B cell (primary cell): ENCODE measurements around the gene ASPHD1. TPM values are rescaled to one million over a fixed set of nuclear protein-coding genes. Genes with fewer than 3 reads are reported as not detected.

Experiments
- ATAC-seq: fragments of 200-7000 bp; cut with Tn5 transposase; one replicate; pipeline ENCODE4 v1.10.0; 2021; ENCODE audit warnings: low read depth, mild to moderate bottlenecking, moderate number of reproducible peaks, moderate library complexity
- CTCF ChIA-PET: fragments of 350-600 bp; sonication (Branson Sonifier 250); formaldehyde crosslinking; loops from one replicate; lab custom pipeline; 2021; ENCODE audit warnings: antibody characterized with exemption, inconsistent platforms; lab: Charles Lee
- POLR2A ChIA-PET: fragments of 350-600 bp; sonication (Branson Sonifier 250); formaldehyde crosslinking; loops from one replicate; lab custom pipeline; 2021; ENCODE audit warnings: antibody characterized with exemption; lab: Charles Lee
- DNase-seq: peaks from one replicate; pipeline ENCODE4 v3.0.0; 2013
- H2AFZ ChIP-seq: 2 replicates; pipeline ENCODE4 v1.6.1; 2012; ENCODE audit warnings: mild to moderate bottlenecking, low read depth, low read length; ENCODE audit not compliant: insufficient read depth, poor library complexity, severe bottlenecking
- H3K27ac ChIP-seq, 2 donors: 1 replicate in 1 of 2; 2 replicates in 1 of 2; pipeline ENCODE4 v1.5.1; 2012 to 2013; ENCODE audit warnings: low read length in 2 of 2, mild to moderate bottlenecking in 2 of 2, moderate library complexity in 1 of 2
- H3K27me3 ChIP-seq, 4 experiments: fragments of 200-600 bp in 1 of 4; sonication (generic) in 1 of 4; replicated peaks in 1 of 4; 1 replicate in 2 of 4; 2 replicates in 2 of 4; pipeline versions ENCODE4 v1.6.1 to v1.7.0; 2013 to 2016; ENCODE audit warnings: low read length in 3 of 4, mild to moderate bottlenecking in 2 of 4, mixed read lengths in 1 of 4, moderate library complexity in 1 of 4; ENCODE audit not compliant: insufficient read depth in 4 of 4, control insufficient read depth in 3 of 4; ENCODE audit errors: control extremely low read depth in 1 of 4
- H3K36me3 ChIP-seq, 2 experiments: replicated peaks in 1 of 2; 1 replicate in 1 of 2; 2 replicates in 1 of 2; pipeline versions ENCODE4 v1.6.1 to v1.7.1; 2013; ENCODE audit warnings: low read length in 1 of 2; ENCODE audit not compliant: insufficient read depth in 2 of 2, control insufficient read depth in 1 of 2; ENCODE audit errors: control extremely low read depth in 1 of 2, extremely low read depth in 1 of 2
- H3K4me1 ChIP-seq, 2 donors: fragments of 200-600 bp in 1 of 2; sonication (generic) in 1 of 2; 1 replicate in 1 of 2; 2 replicates in 1 of 2; pipeline versions ENCODE4 v1.5.1 to v1.6.1; 2013 to 2017; ENCODE audit warnings: low read length in 2 of 2; ENCODE audit not compliant: control insufficient read depth in 2 of 2, insufficient read depth in 2 of 2
- H3K4me2 ChIP-seq: replicated peaks from 2 replicates; pipeline ENCODE3; 2012; ENCODE audit warnings: mild to moderate bottlenecking, low read depth, low read length; ENCODE audit not compliant: poor library complexity, severe bottlenecking
- H3K4me3 ChIP-seq, 5 experiments: fragments of 200-600 bp in 1 of 5; sonication (generic) in 1 of 5; 1 replicate in 3 of 5; 2 replicates in 2 of 5; pipeline versions ENCODE4 v1.5.1 to v1.7.0; 2011 to 2016; ENCODE audit warnings: low read length in 4 of 5, mild to moderate bottlenecking in 4 of 5, low read depth in 2 of 5, control low read depth in 1 of 5, moderate library complexity in 1 of 5; ENCODE audit not compliant: insufficient read depth in 1 of 5; ENCODE audit errors: control extremely low read depth in 1 of 5, extremely low read depth in 1 of 5
- H3K79me2 ChIP-seq: fragments of 200-600 bp; sonication (generic); one replicate; pipeline ENCODE4 v1.6.0; 2016; ENCODE audit warnings: low read length; ENCODE audit not compliant: control insufficient read depth, insufficient read depth
- H3K9ac ChIP-seq: fragments of 200-600 bp; sonication (generic); 2 replicates; pipeline ENCODE4 v1.6.1; 2017; ENCODE audit warnings: mild to moderate bottlenecking, low read length, moderate library complexity
- H3K9me3 ChIP-seq, 3 donors: one replicate each; pipeline versions ENCODE4 v1.6.1 to v1.7.1; 2013; ENCODE audit warnings: low read length in 2 of 3; ENCODE audit not compliant: control insufficient read depth in 2 of 3, insufficient read depth in 1 of 3; ENCODE audit errors: control extremely low read depth in 1 of 3
- H4K20me1 ChIP-seq: 2 replicates; pipeline ENCODE4 v1.6.0; 2012; ENCODE audit warnings: mild to moderate bottlenecking, low read length; ENCODE audit not compliant: insufficient read depth, control insufficient read depth, poor library complexity, severe bottlenecking
- H3K27ac Mint-ChIP-seq: one replicate; pipeline ENCODE4 v1.8.0; 2021; ENCODE audit warnings: mixed read lengths
- H3K27me3 Mint-ChIP-seq: one replicate; pipeline ENCODE4 v1.8.0; 2021; ENCODE audit warnings: mixed read lengths
- H3K4me1 Mint-ChIP-seq: one replicate; pipeline ENCODE4 v1.8.0; 2021; ENCODE audit warnings: mixed read lengths
- H3K4me3 Mint-ChIP-seq: one replicate; pipeline ENCODE4 v1.8.0; 2021; ENCODE audit warnings: mixed read lengths
- H3K9me3 Mint-ChIP-seq: one replicate; pipeline ENCODE4 v1.8.0; 2022; ENCODE audit warnings: mixed read lengths; ENCODE audit not compliant: insufficient read depth
- EZH2 ChIP-seq: IDR thresholded peaks from 2 replicates; pipeline ENCODE4 v1.6.1; 2012; ENCODE audit warnings: borderline replicate concordance, low read depth, mild to moderate bottlenecking, moderate library complexity, low read length; ENCODE audit not compliant: insufficient read depth, poor library complexity, severe bottlenecking
- WGBS: methylation state at CpG from one replicate; pipeline ENCODE4 v1.1.5; 2013; ENCODE audit warnings: missing lambda C conversion rate; ENCODE audit not compliant: insufficient coverage; 5-methylcytosine and 5-hydroxymethylcytosine counted together
- intact Hi-C: fragments of 100-400 bp; cut with micrococcal nuclease; formaldehyde crosslinking; loops from one replicate; pipeline ENCODE4 v1.10.0; 2022
- polyA plus RNA-seq: library from polyadenylated mRNA; depleted of rRNA; stranded (reverse); fragments of >200 nt; gene quantifications from 2 replicates; pipeline ENCODE4 v1.2.3, GENCODE V29; 2012
- total RNA-seq, 2 donors: library from RNA; stranded (reverse); fragments of 120-200 nt in 1 of 2; gene quantifications; 1 replicate in 1 of 2; 2 replicates in 1 of 2; pipeline versions ENCODE4 v1.2.3 to v1.2.4, GENCODE V29; 2013 to 2022
- TF ChIP-seq, protein P1 (sequence below): fragments of 200-600 bp; IDR thresholded peaks from one replicate; pipeline ENCODE4 v1.8.0; 2022; ENCODE audit warnings: antibody characterized with exemption, mild to moderate bottlenecking

ASPHD1 gene
- total and polyA plus RNA-seq, 2 donors (not counting 1 experiment from before 2014, with no cell fraction given), result not detected

DNA sequence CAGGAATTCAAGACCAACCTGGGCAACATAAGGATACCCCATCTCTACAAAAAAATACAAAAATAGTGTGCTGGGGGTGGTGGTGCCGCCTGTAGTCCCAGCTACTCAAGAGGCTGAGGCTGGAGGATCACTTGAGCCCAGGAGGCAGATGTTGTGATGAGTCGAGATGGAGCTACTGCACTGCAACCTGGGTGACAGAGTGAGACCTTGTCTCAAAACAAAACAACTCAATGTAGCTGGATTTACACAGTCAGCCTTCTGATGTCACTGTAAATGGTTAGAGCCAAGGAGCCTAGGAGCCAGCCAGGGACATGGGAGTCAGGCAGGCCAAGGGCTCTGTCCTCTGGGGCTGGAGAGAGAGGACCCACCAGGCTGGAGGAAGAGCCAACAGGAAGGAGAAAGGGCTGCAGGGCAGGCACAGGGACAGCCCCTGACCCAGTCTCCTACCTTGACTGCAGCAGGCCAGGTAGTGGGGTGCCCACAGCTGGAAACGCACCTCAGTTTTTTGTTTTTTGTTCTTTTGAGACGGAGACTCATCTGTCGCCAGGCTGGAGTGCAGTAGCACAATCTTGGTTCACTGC is 45.7 kb upstream of the ASPHD1 start:
- Histone ChIP-seq H3K27ac (no peak overlapping the region), H2AFZ (no peak overlapping the region), H3K9me3 (no peaks in the 10 kb centered on the region), H3K9ac (no peak overlapping the region), H3K4me2 (no peak overlapping the region), H3K27me3 (no peaks in the 10 kb centered on the region), H3K36me3 (peaks cover 0 to 13% of the 10 kb centered on the region in 2 experiments), H3K79me2 (no peaks in the 10 kb centered on the region), H4K20me1 (peaks cover 8% of the 10 kb centered on the region), H3K4me1 (no peaks in the 10 kb centered on the region), H3K4me3 (no peak overlapping the region)
- TF ChIP-seq EZH2, result no peak
- TF ChIP-seq, protein P1, sequence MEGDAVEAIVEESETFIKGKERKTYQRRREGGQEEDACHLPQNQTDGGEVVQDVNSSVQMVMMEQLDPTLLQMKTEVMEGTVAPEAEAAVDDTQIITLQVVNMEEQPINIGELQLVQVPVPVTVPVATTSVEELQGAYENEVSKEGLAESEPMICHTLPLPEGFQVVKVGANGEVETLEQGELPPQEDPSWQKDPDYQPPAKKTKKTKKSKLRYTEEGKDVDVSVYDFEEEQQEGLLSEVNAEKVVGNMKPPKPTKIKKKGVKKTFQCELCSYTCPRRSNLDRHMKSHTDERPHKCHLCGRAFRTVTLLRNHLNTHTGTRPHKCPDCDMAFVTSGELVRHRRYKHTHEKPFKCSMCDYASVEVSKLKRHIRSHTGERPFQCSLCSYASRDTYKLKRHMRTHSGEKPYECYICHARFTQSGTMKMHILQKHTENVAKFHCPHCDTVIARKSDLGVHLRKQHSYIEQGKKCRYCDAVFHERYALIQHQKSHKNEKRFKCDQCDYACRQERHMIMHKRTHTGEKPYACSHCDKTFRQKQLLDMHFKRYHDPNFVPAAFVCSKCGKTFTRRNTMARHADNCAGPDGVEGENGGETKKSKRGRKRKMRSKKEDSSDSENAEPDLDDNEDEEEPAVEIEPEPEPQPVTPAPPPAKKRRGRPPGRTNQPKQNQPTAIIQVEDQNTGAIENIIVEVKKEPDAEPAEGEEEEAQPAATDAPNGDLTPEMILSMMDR, result no peak
- no peaks in the 10 kb centered on the region for H3K27me3 Mint-ChIP-seq
- H3K27ac Mint-ChIP-seq, result no peak overlapping the region
- intact Hi-C loops, result no loop called here
- DNase-seq, result no peak
- no peak for ATAC-seq
- POLR2A ChIA-PET, result no interaction called here
- CTCF ChIA-PET, result interaction anchor here (0.7 kb wide), 1 partner anchor 75 kb away, joined by 3 read pairs; no protein-coding TSS in a partner anchor
- H3K4me1 Mint-ChIP-seq, result no peaks in the 10 kb centered on the region
- H3K4me3 Mint-ChIP-seq, result no peak overlapping the region
- no peaks in the 10 kb centered on the region for H3K9me3 Mint-ChIP-seq
- WGBS, result 93% methylated on average over 3 of the region's 5 CpGs

DNA sequence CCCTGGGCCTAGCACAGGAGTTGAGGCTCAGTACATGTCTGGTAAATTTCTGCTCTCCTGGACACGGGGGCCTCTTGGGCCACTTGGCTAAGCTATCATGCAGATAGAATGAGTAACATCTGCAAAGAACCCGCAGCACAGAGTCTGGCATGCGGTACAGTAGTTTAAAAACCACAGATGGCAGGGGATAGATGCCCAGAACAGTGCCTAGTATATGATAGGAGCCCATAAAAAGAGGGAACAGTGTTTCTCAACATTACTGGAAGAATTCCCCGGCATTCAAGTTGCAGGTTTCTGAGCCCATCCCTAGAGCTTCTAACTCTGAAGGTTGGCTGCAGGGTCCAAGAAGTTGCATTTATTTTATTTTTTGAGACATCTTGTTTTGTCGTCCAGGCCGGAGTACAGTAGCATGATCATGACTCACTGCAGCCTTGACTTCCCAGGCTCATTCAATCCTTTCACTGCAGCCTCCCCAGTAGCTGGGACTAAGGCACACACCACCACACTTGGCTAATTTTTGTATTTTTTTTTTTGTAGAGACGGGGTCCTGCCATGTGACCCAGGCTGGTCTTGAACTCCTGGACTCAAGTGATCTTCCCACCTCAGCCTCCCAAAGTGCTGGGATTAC is 43.0 kb upstream of the ASPHD1 start:
- DNase-seq, result no peak
- ATAC-seq, result no peak
- intact Hi-C loops, result no loop called here
- Histone ChIP-seq H3K79me2 (peaks cover 8% of the 10 kb centered on the region), H3K9me3 (no peaks in the 10 kb centered on the region), H3K4me3 (no peak overlapping the region), H3K27ac (no peak overlapping the region), H3K36me3 (peaks cover 4 to 25% of the 10 kb centered on the region in 2 experiments), H3K27me3 (no peaks in the 10 kb centered on the region), H4K20me1 (peaks cover 8% of the 10 kb centered on the region), H3K4me2 (no peak overlapping the region), H3K9ac (no peak overlapping the region), H3K4me1 (peaks cover 11 to 12% of the 10 kb centered on the region in 2 donors), H2AFZ (no peak overlapping the region)
- TF ChIP-seq, protein P1, result no peak
- no peak for TF ChIP-seq EZH2
- Mint-ChIP-seq H3K27me3 (no peaks in the 10 kb centered on the region), H3K4me3 (no peak overlapping the region), H3K9me3 (no peaks in the 10 kb centered on the region), H3K4me1 (peaks cover 14% of the 10 kb centered on the region), H3K27ac (no peak overlapping the region)
- WGBS, result 97% methylated on average over 7 of the region's 7 CpGs
- ChIA-PET POLR2A (no interaction called here), CTCF (interaction anchor here (1.2 to 3.6 kb wide), 2 partner anchors 9 to 157 kb away, joined by 3 to 15 read pairs; no protein-coding TSS in a partner anchor)
